Parathyroid adenoma (tissue), 2 donors: ENCODE data around the gene RAE1.

Source experiments
- H2AFZ ChIP-seq: fragments of 300-600 bp; sonication (generic); one replicate; pipeline ENCODE4 v1.7.0; 2017; ENCODE audit warnings: antibody characterized with exemption, mild to moderate bottlenecking
- H3K27ac ChIP-seq: fragments of 300-600 bp; sonication (generic); one replicate; pipeline ENCODE4 v1.7.0; 2017
- H3K27me3 ChIP-seq: fragments of 300-600 bp; sonication (generic); one replicate; pipeline ENCODE4 v1.7.0; 2017; ENCODE audit warnings: low read length; ENCODE audit not compliant: control insufficient read depth, insufficient read depth
- H3K36me3 ChIP-seq: fragments of 300-600 bp; sonication (generic); one replicate; pipeline ENCODE4 v1.7.0; 2017; ENCODE audit warnings: low read length; ENCODE audit not compliant: control insufficient read depth, insufficient read depth
- H3K4me1 ChIP-seq: fragments of 300-600 bp; sonication (generic); one replicate; pipeline ENCODE4 v1.7.0; 2017; ENCODE audit warnings: control low read depth
- H3K4me2 ChIP-seq: fragments of 300-600 bp; sonication (generic); one replicate; pipeline ENCODE4 v1.7.0; 2017; ENCODE audit warnings: low read length
- H3K4me3 ChIP-seq: fragments of 300-600 bp; sonication (generic); one replicate; pipeline ENCODE4 v1.7.0; 2017; ENCODE audit warnings: low read depth, low read length
- H3K79me2 ChIP-seq: fragments of 300-600 bp; sonication (generic); one replicate; pipeline ENCODE4 v1.7.0; 2017; ENCODE audit warnings: control low read depth
- H3K9ac ChIP-seq: fragments of 300-600 bp; sonication (generic); one replicate; pipeline ENCODE4 v1.7.0; 2017; ENCODE audit warnings: mild to moderate bottlenecking
- H3K9me3 ChIP-seq: fragments of 300-600 bp; sonication (generic); one replicate; pipeline ENCODE4 v1.7.0; 2017; ENCODE audit warnings: low read length; ENCODE audit not compliant: control insufficient read depth
- CTCF ChIP-seq: fragments of 300-600 bp; sonication (generic); IDR thresholded peaks from one replicate; pipeline ENCODE4 v1.7.0; 2017; ENCODE audit warnings: antibody characterized with exemption, mild to moderate bottlenecking
- donor health status: primary hyperparathyroidism.

RAE1 gene

GRCh38 chr20:57414867-57415592 lies 64.0 kb downstream of the RAE1 start:
- H3K9ac ChIP-seq: no peak overlapping the region
- H2AFZ ChIP-seq: no peak overlapping the region
- H3K27me3 ChIP-seq: no peaks in the 10 kb centered on the region
- no peak for TF ChIP-seq CTCF
- no peak overlapping the region for H3K4me2 ChIP-seq
- H3K4me1 ChIP-seq: no peaks in the 10 kb centered on the region
- H3K27ac ChIP-seq: no peak overlapping the region
- no peaks in the 10 kb centered on the region for H3K9me3 ChIP-seq
- H3K36me3 ChIP-seq: no peaks in the 10 kb centered on the region
- no peaks in the 10 kb centered on the region for H3K79me2 ChIP-seq
- no peak overlapping the region for H3K4me3 ChIP-seq

- Histone ChIP-seq H3K36me3 (no peaks in the 10 kb centered on the region), H3K9me3 (no peaks in the 10 kb centered on the region), H3K4me1 (no peaks in the 10 kb centered on the region), H3K27ac (no peak overlapping the region), H2AFZ (no peak overlapping the region), H3K27me3 (no peaks in the 10 kb centered on the region), H3K4me3 (no peak overlapping the region), H3K9ac (no peak overlapping the region), H3K4me2 (no peak overlapping the region), H3K79me2 (no peaks in the 10 kb centered on the region)
- no peak for TF ChIP-seq CTCF
Measured at GRCh38 chr20:57415771-57416170, 64.7 kb downstream of the RAE1 start.

- no peak overlapping the region for H2AFZ ChIP-seq
Measured at GRCh38 chr20:57416296-57417022, 65.4 kb downstream of the RAE1 start.

GRCh38 chr20:57417051-57417689 lies 66.1 kb downstream of the RAE1 start:
- H3K9ac ChIP-seq: no peak overlapping the region
- H3K27ac ChIP-seq: no peak overlapping the region
- no peak overlapping the region for H2AFZ ChIP-seq
- no peaks in the 10 kb centered on the region for H3K4me1 ChIP-seq
- no peaks in the 10 kb centered on the region for H3K36me3 ChIP-seq
- H3K4me3 ChIP-seq: no peak overlapping the region
- no peak for TF ChIP-seq CTCF
- no peaks in the 10 kb centered on the region for H3K9me3 ChIP-seq
- no peaks in the 10 kb centered on the region for H3K27me3 ChIP-seq
- H3K79me2 ChIP-seq: no peaks in the 10 kb centered on the region
- H3K4me2 ChIP-seq: no peak overlapping the region

More at GRCh38 chr20:57416296-57417022, 65.4 kb downstream of the RAE1 start:
- no peak for TF ChIP-seq CTCF
- H3K4me2 ChIP-seq: no peak overlapping the region
- H3K4me1 ChIP-seq: no peaks in the 10 kb centered on the region
- no peaks in the 10 kb centered on the region for H3K36me3 ChIP-seq
- H3K9me3 ChIP-seq: no peaks in the 10 kb centered on the region
- no peaks in the 10 kb centered on the region for H3K27me3 ChIP-seq
- H3K4me3 ChIP-seq: no peak overlapping the region
- H3K9ac ChIP-seq: no peak overlapping the region
- H3K27ac ChIP-seq: no peak overlapping the region
- no peaks in the 10 kb centered on the region for H3K79me2 ChIP-seq
